ENCODE measurements around the gene CPAMD8.

DNA sequence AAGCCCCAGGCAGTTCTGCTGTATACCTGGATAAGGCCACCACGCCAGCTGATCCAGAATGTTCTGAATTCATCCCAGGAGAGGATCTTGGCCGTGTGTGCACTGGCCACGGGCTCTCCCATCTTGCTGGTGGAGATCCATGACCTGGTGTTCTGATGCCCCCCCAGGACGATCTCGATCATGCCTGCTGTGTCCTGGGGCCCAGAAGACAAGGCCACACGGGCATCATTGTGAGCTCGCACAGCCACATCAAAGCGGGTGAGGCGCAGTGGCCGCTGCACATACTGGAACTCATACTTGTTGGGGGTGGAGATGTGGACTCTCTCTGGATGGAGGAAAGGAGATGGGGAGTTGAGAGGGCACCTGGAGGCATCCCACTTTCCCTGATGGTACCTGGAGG lies 97.7 kb downstream of the CPAMD8 start:
- TF ChIP-seq, protein P1, sequence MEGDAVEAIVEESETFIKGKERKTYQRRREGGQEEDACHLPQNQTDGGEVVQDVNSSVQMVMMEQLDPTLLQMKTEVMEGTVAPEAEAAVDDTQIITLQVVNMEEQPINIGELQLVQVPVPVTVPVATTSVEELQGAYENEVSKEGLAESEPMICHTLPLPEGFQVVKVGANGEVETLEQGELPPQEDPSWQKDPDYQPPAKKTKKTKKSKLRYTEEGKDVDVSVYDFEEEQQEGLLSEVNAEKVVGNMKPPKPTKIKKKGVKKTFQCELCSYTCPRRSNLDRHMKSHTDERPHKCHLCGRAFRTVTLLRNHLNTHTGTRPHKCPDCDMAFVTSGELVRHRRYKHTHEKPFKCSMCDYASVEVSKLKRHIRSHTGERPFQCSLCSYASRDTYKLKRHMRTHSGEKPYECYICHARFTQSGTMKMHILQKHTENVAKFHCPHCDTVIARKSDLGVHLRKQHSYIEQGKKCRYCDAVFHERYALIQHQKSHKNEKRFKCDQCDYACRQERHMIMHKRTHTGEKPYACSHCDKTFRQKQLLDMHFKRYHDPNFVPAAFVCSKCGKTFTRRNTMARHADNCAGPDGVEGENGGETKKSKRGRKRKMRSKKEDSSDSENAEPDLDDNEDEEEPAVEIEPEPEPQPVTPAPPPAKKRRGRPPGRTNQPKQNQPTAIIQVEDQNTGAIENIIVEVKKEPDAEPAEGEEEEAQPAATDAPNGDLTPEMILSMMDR (IDR thresholded peaks at IDR 0.05; ENCODE audit: poor library complexity): no peak
- no peak for TF ChIP-seq EZH2phosphoT487 (IDR thresholded peaks at IDR 0.05; ENCODE audit: low read depth, severe bottlenecking, unreplicated experiment)
